Colon (tissue), 2 donors: ENCODE measurements around the gene CADM2.

ENCODE experiments used
- FAIRE-seq: peaks from 2 replicates; lab custom pipeline; 2012; peaks lifted over from hg19 to GRCh38; lab: Jason Lieb, UNC
- donor health status: control.
- donor health status: control.

Gene CADM2

GRCh38 chr3:85321892-85322291, 363.1 kb downstream of the CADM2 start:
- no peak for FAIRE-seq

- no peak for FAIRE-seq
These were observed 371.3 kb downstream of the CADM2 start for GRCh38 chr3:85330071-85330470.

- FAIRE-seq = no peak
These were observed 379.1 kb downstream of the CADM2 start for GRCh38 chr3:85337895-85338294.

GRCh38 chr3:85342915-85343314, 384.1 kb downstream of the CADM2 start:
- FAIRE-seq = no peak

GRCh38 chr3:85355572-85355971, 396.8 kb downstream of the CADM2 start:
- no peak for FAIRE-seq

GRCh38 chr3:85360742-85361387, 402.1 kb downstream of the CADM2 start:
- FAIRE-seq = no peak

- FAIRE-seq = no peak
These were observed 405.6 kb downstream of the CADM2 start for GRCh38 chr3:85364296-85364909.

- no peak for FAIRE-seq
These were observed 411.6 kb downstream of the CADM2 start for GRCh38 chr3:85370341-85370740.

GRCh38 chr3:85376131-85376530, 417.3 kb downstream of the CADM2 start:
- FAIRE-seq = no peak

GRCh38 chr3:85377115-85377514, 418.3 kb downstream of the CADM2 start:
- FAIRE-seq = no peak

GRCh38 chr3:85384372-85384771, 425.6 kb downstream of the CADM2 start:
- no peak for FAIRE-seq

GRCh38 chr3:85387913-85388505, 429.2 kb downstream of the CADM2 start:
- FAIRE-seq = no peak

GRCh38 chr3:85394424-85394823, 435.6 kb downstream of the CADM2 start:
- no peak for FAIRE-seq

- no peak for FAIRE-seq
These were observed 438.6 kb downstream of the CADM2 start for GRCh38 chr3:85397434-85397833.

- FAIRE-seq = no peak
These were observed 467.3 kb downstream of the CADM2 start for GRCh38 chr3:85426121-85426520.

- FAIRE-seq = no peak
These were observed 468.7 kb downstream of the CADM2 start for GRCh38 chr3:85427467-85427866.

GRCh38 chr3:85432081-85432480, 473.3 kb downstream of the CADM2 start:
- no peak for FAIRE-seq

- no peak for FAIRE-seq
These were observed 474.5 kb downstream of the CADM2 start for GRCh38 chr3:85433319-85433718.

GRCh38 chr3:85455561-85456200, 496.9 kb downstream of the CADM2 start:
- FAIRE-seq = no peak

GRCh38 chr3:85474241-85474640, 515.5 kb downstream of the CADM2 start:
- FAIRE-seq = no peak

GRCh38 chr3:85475346-85475745, 516.6 kb downstream of the CADM2 start:
- FAIRE-seq = no peak

- no peak for FAIRE-seq
These were observed 518.2 kb downstream of the CADM2 start for GRCh38 chr3:85476891-85477495.
